Endometrium (tissue), 2 donors: ENCODE data around the gene VPS50.
A peak's percentile ranks its signal among the peaks of the same experiment; 100 is the strongest.

Source experiments
- FAIRE-seq: peaks from 2 replicates; lab custom pipeline; 2012; peaks lifted over from hg19 to GRCh38; lab: Jason Lieb, UNC
- donor health status: control.
- donor health status: control.

Gene VPS50

GRCh38 chr7:93231799-93232672, at the start of gene VPS50:
VPS50 (plus strand) TSS chr7:93232366; CDS start chr7:93232468, 102 bp downstream.
- FAIRE-seq = peak; percentile 96

- FAIRE-seq = no peak
Observed at GRCh38 chr7:93185303-93186027, 46.7 kb upstream of the VPS50 start.

- no peak for FAIRE-seq
Observed at GRCh38 chr7:93188870-93189634, 43.1 kb upstream of the VPS50 start.

GRCh38 chr7:93194386-93194785, 37.8 kb upstream of the VPS50 start:
- FAIRE-seq = no peak

GRCh38 chr7:93196336-93196735, 35.8 kb upstream of the VPS50 start:
- FAIRE-seq = no peak

- FAIRE-seq = no peak
Observed at GRCh38 chr7:93198472-93198871, 33.7 kb upstream of the VPS50 start.

- no peak for FAIRE-seq
Observed at GRCh38 chr7:93202594-93203250, 29.4 kb upstream of the VPS50 start.

- FAIRE-seq = no peak
Observed at GRCh38 chr7:93203496-93203895, 28.7 kb upstream of the VPS50 start.

GRCh38 chr7:93205046-93205445, 27.1 kb upstream of the VPS50 start:
- FAIRE-seq = no peak

GRCh38 chr7:93211228-93211818, 20.8 kb upstream of the VPS50 start:
- FAIRE-seq = no peak

GRCh38 chr7:93212881-93213280, 19.3 kb upstream of the VPS50 start:
- FAIRE-seq = no peak

- FAIRE-seq = no peak
Observed at GRCh38 chr7:93218997-93219827, 13.0 kb upstream of the VPS50 start.

- FAIRE-seq = no peak
Observed at GRCh38 chr7:93219868-93220267, 12.3 kb upstream of the VPS50 start.

- no peak for FAIRE-seq
Observed at GRCh38 chr7:93226310-93226709, 5.9 kb upstream of the VPS50 start, which contains the start of gene HEPACAM2. HEPACAM2 (minus strand) TSS chr7:93226469.

- peak; percentile 86 for FAIRE-seq
Observed at GRCh38 chr7:93228302-93228701, 3.9 kb upstream of the VPS50 start.

- FAIRE-seq = no peak
Observed at GRCh38 chr7:93231259-93231658, 907 bp upstream of the VPS50 start.

- FAIRE-seq = no peak
Observed at GRCh38 chr7:93232673-93233018, 480 bp downstream of the VPS50 start.

- FAIRE-seq = no peak
Observed at GRCh38 chr7:93235541-93235940, 3.4 kb downstream of the VPS50 start.

GRCh38 chr7:93238131-93238530, 6.0 kb downstream of the VPS50 start:
- no peak for FAIRE-seq

GRCh38 chr7:93238748-93239147, 6.6 kb downstream of the VPS50 start:
- no peak for FAIRE-seq

GRCh38 chr7:93239824-93240223, 7.7 kb downstream of the VPS50 start:
- FAIRE-seq = no peak
